Stimulated activated naive CD4-positive, alpha-beta T cell (primary cell): ENCODE results near the gene LPP.
A peak's percentile ranks its signal among the peaks of the same experiment; 100 is the strongest.

ENCODE experiments used
- DNase-seq, 6 experiments: peaks; one replicate each; lab custom pipeline; 2025; lab: John Stamatoyannopoulos, UW

The LPP gene

GRCh38 chr3:188518416-188518815 lies 364.5 kb downstream of the LPP start:
- DNase-seq = no peak

- no peak for DNase-seq
These were observed 365.0 kb downstream of the LPP start for GRCh38 chr3:188518835-188519452.

- no peak for DNase-seq
These were observed 366.5 kb downstream of the LPP start for GRCh38 chr3:188520466-188520865.

DNA sequence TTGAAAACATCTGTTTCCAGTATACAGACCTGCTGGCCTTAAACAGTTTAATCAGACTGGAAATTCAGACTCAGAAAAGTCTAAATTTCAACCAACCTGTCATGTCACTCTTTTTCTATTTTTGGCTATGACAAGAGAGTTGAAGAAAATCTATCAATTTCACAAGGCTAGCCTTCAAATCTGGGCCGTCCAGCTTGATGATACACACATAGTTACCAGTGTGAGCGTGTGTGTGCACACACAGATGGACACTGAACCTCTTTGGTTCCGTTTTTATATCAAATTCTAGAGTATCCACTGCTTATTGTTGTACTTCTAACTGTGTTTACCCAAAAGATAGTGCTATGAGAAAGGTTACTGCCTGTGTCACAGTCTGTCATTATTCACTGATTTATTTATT lies 368.2 kb downstream of the LPP start:
- no peak for DNase-seq

DNA sequence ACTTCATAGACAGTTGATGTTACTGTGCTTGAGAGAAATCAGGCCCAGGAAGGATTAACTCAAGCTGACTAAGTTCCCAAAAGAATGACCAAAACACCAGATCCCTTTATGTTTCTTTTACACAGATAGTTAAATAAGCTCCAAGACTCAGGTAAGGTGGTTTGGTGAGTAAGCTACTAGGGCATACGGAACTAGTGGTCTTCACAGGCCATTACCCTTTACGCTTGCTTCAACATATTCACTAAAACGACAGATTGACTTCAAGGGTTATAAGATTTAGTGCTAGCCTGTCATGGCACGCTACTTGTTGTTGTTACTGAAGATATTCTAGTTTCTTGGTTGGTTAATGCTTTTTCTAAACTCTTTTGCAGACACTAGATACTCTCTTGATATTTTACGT lies 369.3 kb downstream of the LPP start:
- no peak for DNase-seq

DNA sequence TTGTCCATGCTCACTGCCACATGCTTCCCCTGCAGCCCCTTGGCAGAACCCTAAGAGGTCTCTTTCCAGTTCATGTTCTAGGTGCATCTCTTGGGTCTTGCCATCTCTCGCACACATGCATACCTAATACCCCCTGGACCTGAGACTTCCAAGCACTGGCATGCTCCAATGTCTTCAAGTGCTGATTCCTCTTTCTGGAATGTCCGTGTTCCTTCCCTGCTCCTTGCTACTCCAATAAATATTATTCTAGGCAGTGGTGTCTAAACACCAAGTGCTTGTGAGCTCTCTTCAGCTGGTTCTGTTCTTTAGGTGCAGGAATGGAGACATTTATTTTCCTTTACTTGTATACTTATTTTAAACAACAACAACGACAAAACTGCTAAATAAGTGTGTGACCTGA lies 370.1 kb downstream of the LPP start:
- no peak for DNase-seq

GRCh38 chr3:188526057-188526456 lies 372.1 kb downstream of the LPP start:
- no peak for DNase-seq

GRCh38 chr3:188527389-188527788 lies 373.4 kb downstream of the LPP start:
- no peak for DNase-seq

GRCh38 chr3:188528396-188528795 lies 374.4 kb downstream of the LPP start:
- no peak for DNase-seq

DNA sequence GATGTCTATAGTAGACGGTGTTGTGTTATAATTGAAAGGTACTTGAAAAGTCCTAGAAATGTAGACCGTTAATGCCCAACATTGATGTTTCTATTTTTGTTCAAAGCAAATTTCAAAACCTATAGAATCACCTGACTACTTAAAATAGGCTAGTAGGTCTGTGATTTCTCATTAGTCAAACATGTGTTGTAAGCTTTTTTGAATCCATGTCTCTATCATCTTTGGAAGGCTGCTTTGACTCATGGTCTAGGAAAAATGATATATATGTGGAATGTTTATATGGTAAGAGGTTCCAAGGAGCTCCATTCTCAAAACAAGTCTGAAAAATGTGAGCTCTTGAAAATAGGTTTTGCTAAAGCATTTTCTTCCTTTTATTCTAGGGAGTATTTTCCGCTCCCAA lies 375.3 kb downstream of the LPP start:
- no peak for DNase-seq

GRCh38 chr3:188530226-188530625 lies 376.3 kb downstream of the LPP start:
- DNase-seq = no peak

GRCh38 chr3:188531210-188531609 lies 377.3 kb downstream of the LPP start:
- DNase-seq = no peak

DNA sequence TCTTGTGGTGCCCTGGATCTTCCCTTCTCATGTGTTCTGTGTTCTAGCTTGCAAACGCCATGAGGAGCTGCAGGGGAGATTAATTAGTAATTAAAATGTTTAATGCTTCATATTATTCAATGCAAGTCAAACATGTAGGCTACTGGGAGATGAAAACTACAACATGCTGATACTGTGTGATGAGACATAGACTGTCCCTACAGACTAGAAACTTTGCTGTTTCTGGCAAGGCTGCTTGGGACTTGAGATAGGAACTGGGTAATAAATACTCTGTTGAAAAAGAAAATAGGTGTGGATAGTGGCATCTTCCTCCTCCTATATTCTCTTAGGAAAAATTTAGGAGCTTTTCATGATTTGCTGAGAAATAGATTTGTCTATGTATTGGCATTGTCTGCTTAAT lies 379.2 kb downstream of the LPP start:
- DNase-seq = no peak

- no peak for DNase-seq
These were observed 379.8 kb downstream of the LPP start for GRCh38 chr3:188533612-188534357.

- no peak for DNase-seq
These were observed 380.7 kb downstream of the LPP start for GRCh38 chr3:188534633-188535032.

- no peak for DNase-seq
These were observed 383.6 kb downstream of the LPP start for GRCh38 chr3:188537606-188538005.

- no peak for DNase-seq
These were observed 385.1 kb downstream of the LPP start for GRCh38 chr3:188539037-188539436.

GRCh38 chr3:188539631-188540194 lies 385.8 kb downstream of the LPP start:
- no peak for DNase-seq

GRCh38 chr3:188542196-188542595 lies 388.2 kb downstream of the LPP start:
- DNase-seq = no peak

- no peak for DNase-seq
These were observed 390.1 kb downstream of the LPP start for GRCh38 chr3:188544012-188544411.

DNA sequence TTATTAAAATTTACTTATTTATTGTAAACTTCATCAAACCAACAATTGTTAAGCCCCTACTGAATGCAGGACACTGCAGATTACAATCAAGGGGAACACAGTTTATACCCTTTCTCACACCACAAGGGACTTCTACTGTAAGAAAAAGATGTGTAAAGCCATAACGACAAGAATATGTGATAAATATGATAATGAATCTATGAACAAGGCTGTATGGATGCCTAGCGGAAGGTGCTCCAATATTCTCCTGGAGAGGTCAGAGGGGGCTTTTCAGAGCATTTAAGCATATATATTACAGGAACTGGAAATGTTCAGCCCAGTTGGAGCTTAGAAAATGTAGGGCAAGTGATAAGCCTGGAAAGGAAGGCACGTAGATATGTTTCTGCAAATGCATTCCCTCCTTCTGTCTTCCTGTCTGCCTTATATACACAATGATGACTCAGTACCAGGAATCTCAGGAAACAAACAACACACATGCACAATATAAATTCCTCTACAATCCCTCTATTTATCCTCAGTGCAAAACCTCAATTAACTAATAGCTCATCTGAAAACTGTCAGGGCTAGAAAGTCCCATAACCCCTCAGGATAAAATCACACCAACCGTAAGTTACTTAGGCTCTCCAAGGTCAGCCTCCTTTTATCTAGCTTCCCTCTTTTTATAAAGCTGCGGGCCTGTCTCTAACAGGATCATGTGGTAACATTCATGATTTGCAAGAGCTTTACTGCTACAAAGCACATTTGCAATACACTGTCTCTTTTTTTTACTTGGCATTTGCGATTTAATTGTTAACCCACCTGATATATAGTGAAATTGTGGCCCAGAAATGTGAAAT lies 393.1 kb downstream of the LPP start:
- no peak for DNase-seq

DNA sequence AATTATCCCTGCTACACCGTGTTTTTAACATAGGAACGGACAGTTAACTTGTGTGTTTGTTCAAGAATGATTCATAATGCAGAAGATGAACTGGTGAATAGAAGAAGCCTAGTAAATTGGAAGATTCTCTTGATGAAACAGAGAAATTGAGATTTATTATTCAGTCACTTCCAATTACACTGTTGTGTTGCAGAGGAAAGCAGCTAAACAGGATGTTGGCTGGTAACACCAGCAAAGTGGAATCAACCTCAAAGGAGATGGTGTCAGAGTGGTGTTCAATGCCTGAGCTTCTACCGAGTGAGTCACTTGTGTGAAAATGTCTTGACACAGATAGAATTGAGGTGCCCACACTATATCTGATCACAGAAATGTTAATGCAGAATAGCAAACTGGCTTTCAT lies 399.6 kb downstream of the LPP start:
- DNase-seq = peak in 1 of 6 experiments; percentile 2

- DNase-seq = no peak
These were observed 400.4 kb downstream of the LPP start for GRCh38 chr3:188554404-188554803.
